Measurements from ENCODE around the gene ZBTB7C.

The ZBTB7C gene

DNA sequence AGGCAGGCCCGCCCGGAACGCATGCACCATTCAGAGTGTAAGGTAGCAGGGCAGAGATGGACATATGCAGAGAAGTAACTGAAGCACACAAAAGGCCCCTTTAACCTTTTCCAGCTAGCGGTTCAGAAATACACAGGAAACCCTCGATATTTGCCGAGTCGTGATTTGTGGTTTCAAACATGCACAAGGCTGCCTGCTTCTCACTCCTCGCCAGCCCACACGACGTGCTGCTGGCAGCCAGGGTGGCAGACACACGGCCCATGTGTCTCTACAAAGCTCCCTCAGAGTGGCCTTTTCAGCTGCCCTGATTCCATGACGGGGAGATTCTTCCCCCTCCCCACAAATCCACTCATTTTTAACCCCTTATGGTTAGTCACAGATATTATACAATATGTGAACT is 23.6 kb downstream of the ZBTB7C start:
- no peak for DNase-seq

DNA sequence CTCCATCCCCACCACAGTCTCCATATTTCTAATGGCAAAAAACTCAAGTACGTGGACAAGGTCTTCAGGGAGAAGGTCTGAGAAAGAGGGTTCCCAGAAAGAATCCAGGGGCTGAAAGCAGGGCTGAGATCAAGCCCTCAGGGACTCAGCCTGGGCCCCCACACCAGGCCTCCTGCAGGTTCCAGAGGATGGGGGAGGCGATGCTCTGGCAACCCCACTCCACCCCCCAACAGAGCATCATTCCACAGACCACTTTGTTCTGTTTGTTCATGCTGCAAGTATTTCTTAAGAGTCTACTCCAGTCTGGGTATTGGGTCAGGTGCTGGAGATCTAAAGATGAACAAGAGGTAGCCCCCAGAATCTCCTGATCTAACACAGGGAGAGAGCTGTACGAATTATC is 32.2 kb downstream of the ZBTB7C start:
- DNase-seq = no peak

DNA sequence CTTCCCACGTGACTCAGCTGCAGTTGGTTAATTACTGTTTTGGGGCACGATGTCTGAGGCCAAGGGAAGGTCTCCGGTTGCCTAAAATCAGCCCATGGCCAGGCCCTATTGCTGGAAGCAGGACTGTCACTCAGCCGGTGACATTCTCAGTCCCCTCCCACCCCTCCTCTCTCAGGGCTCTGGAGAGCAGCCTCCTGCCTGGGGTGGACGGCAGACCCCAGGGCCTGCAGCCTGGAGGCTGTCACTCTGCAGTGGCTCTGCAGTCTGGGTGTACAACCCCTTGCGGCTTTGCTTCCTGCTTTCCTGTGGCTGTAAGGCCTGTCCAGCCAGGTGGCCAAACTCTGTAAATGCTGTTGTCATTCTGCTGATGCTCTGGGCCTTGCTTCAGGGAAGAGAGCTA is 32.8 kb downstream of the ZBTB7C start:
- DNase-seq = no peak

DNA sequence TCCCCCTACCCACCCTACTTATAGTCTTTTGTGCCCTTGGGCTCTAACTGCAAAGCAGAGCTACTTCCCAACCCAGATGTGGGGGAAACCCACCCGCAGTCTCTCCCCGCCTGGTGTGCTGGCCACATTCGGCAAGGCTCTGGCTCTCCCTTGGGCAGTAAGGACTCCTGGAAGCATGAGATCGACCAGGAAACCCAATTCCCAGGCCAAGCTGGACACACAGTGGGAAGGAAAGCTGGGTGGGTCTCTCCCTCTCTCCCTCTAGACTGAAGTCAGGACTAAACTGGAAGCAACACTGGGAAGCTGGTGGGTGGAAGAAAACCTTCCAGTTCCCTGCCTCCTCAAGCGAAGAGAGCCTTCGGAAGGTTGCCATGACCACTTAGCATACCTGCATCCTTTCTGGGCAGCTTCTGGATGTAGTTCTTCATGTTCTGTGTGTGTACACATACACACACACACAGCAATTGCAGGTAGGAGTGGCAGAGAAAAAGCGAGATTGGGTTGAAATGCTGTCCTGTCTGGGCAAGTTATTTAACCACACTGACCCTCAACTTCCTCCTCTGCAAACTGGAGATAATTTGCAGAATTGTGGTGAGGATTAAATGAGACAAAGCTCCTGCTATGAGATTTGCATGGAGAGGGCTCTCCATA is 33.9 kb downstream of the ZBTB7C start:
- DNase-seq = no peak

DNA sequence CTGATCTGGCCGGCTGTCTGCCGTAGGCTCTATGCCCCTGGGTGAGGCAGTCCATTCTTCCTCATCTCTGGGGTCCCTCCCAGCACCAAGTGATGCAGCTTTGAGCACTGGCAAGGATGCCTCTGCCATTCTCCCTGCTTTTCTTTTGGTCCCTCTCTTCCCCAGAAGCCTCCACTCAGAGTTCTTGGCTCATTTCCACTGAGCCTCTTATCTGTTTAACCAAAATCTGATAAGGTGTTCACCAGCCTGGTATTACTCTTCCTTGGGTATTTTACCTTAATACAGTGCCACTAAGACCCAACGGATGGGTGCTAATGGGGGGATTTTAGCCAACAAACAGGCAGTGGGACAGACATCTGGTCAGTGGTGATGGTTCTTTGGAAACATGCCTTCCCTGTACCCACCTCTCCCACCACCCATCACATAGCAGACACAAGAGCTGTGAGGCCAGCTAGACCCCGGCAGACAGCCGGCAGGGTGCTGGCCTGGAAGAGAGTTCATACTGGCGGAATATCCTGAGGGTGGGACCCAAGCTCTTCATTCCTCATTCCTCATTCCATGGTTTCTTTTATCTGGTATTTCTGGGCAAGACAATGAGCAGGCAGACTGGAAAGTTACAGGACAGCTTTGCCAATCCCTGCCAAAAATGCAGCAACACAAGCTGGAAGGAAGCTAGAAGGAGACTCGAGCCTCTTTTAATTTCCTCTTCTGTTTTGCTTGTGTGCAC is 34.6 kb downstream of the ZBTB7C start:
- DNase-seq = no peak

GRCh38 chr18:48371854-48372602 is 37.2 kb downstream of the ZBTB7C start:
- DNase-seq = no peak

- no peak for DNase-seq
These were observed 41.6 kb downstream of the ZBTB7C start for GRCh38 chr18:48367557-48367956.

DNA sequence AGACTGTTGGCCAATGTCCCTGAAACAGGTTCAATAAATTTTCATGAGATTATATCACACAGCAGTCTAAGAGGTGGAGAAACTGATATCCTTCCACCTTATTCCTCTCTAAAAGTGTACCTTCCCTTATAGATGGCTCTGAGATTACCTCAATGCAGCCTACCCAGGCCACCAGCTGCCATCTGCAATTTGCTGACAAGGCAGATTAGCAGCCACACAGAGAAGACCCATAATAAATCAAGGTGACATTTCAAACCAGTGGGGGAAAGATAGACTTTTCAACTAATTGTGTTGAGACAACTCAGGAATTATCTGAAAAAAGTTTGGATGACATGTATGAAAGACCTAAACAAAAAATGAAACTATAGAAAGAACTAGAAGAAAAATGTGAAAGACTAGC is 43.2 kb downstream of the ZBTB7C start:
- no peak for DNase-seq

DNA sequence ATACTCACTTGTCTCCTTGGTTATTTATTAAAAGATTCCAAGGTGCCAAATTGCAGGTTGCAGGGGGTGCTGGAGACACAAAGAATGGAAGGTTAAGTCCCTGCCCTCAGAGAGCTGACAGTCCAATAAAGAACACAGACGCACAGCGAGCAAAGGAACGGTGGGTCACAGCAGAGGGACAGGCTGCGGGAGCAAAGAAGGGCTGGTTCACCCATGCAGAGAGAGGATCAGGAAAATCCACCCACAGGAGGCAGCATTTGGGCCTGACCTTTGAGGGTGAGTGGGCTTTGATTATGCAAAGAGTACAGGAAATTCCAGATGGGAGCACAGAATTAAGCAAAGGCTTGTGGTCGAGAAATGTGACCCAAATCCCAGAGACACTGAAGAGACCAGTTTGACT is 45.0 kb downstream of the ZBTB7C start:
- DNase-seq = no peak

GRCh38 chr18:48363175-48363574 is 46.0 kb downstream of the ZBTB7C start:
- DNase-seq = no peak

DNA sequence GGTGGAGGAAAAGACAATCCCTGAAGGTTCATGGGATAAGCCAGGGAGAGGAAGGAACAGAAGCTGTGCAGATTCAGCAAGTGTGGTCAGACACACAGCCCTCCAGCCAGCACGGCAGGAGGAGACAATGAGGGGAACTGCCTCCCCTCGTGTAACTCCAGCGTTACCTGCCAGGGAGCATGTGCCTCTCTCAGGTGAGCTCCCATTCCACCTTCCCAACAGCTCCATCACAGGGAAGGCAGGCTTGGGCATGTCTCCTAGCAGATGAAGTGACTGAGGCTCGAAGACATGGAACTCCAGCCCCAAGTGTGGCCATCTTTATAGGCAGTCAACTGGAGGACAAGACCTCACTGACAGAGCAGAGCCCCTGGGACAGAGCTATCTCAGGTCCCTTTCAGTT is 47.4 kb downstream of the ZBTB7C start:
- no peak for DNase-seq

- no peak for DNase-seq
These were observed 48.7 kb downstream of the ZBTB7C start for GRCh38 chr18:48360376-48361021.

- DNase-seq = no peak
These were observed 49.6 kb downstream of the ZBTB7C start for GRCh38 chr18:48359626-48360025.

- DNase-seq = no peak
These were observed 50.3 kb downstream of the ZBTB7C start for GRCh38 chr18:48358868-48359267.

DNA sequence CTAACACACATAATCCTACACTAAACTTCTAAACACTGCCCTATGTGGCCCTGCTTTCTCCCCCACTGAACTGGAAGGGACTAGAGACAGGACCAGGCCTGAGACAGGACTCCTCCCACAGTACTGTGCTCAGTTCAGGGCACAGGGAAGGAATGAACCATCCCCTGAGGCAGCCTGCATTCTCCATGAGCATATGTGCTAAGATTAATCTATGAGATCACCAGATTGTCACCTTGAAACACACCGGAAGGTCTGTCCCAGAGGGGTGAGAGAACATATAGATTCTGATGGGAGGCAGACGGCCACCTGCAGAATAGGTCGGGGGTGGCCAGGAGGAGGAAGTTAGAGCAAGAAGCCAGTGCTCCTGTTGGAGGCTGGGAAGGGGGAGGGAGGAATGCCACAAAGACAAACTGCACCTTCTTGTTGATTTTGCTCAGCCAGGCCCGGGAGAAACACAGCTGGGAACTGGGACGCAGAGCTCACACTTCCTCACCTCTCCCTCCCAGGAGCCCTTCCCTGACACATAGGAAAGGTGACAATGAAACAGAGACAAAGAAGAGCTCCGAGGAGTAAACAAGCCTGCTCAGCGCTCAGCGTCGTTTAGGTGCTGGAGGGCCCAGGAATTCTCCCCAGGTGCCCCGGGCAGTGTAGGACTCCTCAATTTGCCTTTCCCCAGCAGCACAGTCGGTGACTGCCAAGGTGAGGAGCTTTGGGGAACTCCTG is 52.1 kb downstream of the ZBTB7C start:
- DNase-seq = no peak

GRCh38 chr18:48356151-48356745 is 52.9 kb downstream of the ZBTB7C start:
- no peak for DNase-seq

DNA sequence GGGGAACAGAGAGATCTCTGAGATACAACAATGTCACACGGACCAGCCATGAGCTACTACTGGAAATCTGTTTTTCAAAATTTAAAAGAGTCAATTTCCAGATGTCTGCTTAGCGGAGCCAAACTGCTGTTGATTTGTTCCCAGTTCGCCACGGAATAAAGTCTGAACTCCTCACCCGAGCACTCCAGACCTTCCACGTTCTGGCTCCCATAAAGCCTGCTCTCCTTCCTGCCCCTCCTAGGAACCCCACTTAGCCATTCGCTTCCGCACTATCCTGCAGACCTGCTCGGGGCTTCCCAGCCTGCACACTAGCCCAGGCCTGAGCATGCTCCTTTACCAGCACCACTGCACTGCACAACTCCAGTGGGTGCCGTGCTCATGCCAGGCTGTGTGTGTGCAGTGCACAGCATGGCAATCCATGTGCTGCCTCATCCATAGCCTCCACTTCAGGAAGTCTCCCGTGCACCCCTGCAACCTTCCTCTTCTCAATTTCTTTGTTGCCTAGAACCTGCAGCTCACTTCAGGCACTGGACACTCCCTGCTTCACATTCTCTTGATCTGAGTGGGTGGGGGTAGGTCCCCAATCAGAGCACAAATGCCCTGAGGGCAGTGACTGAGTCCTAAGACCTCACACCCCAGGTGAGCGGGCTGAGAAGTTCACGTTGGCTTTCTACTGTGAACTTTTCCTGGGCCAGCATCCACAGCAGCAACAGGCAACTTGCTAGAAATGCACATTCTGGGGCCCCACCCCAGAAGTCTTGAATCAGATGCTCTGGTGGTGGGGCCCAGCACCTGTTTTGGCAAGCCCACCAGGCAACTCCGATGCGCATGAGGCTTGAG is 53.7 kb downstream of the ZBTB7C start:
- DNase-seq = no peak

- DNase-seq = no peak
These were observed 54.4 kb downstream of the ZBTB7C start for GRCh38 chr18:48354746-48355260.

- DNase-seq = no peak
These were observed 57.0 kb downstream of the ZBTB7C start for GRCh38 chr18:48352051-48352755.

DNA sequence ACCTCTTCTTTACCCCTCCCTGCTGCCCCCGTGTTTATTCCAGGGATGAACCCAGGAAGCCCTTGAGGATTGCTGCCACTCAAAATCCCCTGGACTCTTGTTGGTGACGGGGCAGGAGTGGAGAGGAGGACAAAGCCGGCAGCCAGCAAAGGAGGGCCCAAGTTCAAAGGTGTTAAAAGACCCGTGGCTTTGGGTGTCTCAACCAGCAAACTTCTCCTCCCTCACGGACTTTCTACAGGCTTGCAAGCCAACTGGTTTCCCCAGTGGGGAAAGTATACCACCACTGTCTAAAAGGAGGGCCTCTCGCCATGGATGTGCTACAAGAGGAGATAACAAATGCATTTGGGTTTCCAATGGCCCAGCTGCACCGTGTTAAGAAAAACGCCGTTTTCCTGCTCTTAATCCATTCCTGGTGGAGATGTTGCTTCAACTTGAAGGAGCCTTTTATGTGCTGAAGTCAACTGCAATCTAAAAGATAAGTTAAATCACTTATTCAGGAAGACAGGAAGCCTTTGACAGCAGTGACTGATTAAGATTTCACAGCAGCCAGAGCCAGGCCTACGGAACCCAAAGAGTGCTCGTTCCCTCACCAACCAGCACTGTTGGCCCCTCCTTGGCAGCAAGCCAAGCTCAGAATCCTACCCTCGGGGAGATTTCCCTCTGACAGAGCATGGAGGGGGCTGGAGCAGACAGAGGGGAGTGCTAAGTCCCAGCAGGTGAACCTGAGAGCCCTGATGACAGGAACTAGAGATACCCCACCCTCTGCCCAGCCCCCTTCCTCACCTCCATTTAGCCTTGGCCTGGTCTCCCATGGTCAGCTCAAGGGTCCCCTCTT is 57.8 kb downstream of the ZBTB7C start:
- DNase-seq = no peak

Data from kidney glomerular epithelial cell (primary cell).